GM12892 (cell line): ENCODE measurements around the gene UPB1.

Experiments used
- DNase-seq: peaks from one replicate; pipeline ENCODE4 v3.0.0; 2011; ENCODE audit not compliant: insufficient read length
- FAIRE-seq: peaks from 2 replicates; lab custom pipeline; 2011; peaks lifted over from hg19 to GRCh38; lab: Jason Lieb, UNC
- POLR2A ChIP-seq: IDR thresholded peaks from 2 replicates; pipeline ENCODE4 v1.6.1; 2011; ENCODE audit warnings: low read depth, low read length, control low read depth
- POLR2AphosphoS5 ChIP-seq: IDR thresholded peaks from 2 replicates; pipeline ENCODE4 v1.6.1; 2011; ENCODE audit warnings: low read depth, low read length, control low read depth
- TAF1 ChIP-seq: IDR thresholded peaks from 2 replicates; pipeline ENCODE4 v1.6.1; 2011; ENCODE audit warnings: low read depth, mild to moderate bottlenecking, control low read depth, low read length, borderline replicate concordance

UPB1 gene

GRCh38 chr22:24499706-24500276, 4.7 kb downstream of the UPB1 start:
- TF ChIP-seq POLR2A (no peak), TAF1 (no peak), POLR2AphosphoS5 (no peak)
- DNase-seq = no peak
- FAIRE-seq = no peak

GRCh38 chr22:24500277-24500820, 5.2 kb downstream of the UPB1 start:
- TF ChIP-seq TAF1 (no peak), POLR2AphosphoS5 (no peak), POLR2A (no peak)
- DNase-seq (no peak), FAIRE-seq (no peak)

GRCh38 chr22:24501301-24502005, 6.3 kb downstream of the UPB1 start:
- no peak for DNase-seq
- TF ChIP-seq POLR2A = no peak
- TF ChIP-seq TAF1 = no peak
- no peak for TF ChIP-seq POLR2AphosphoS5
- no peak for FAIRE-seq

GRCh38 chr22:24502034-24502433, 6.9 kb downstream of the UPB1 start:
- DNase-seq (no peak), FAIRE-seq (no peak)
- TF ChIP-seq POLR2A = no peak
- TF ChIP-seq TAF1 = no peak
- TF ChIP-seq POLR2AphosphoS5 = no peak

- DNase-seq = no peak
- TF ChIP-seq TAF1 (no peak), POLR2A (no peak), POLR2AphosphoS5 (no peak)
- no peak for FAIRE-seq
Observed at GRCh38 chr22:24502541-24502940, 7.4 kb downstream of the UPB1 start.

- peak; percentile 61 for DNase-seq
- TF ChIP-seq POLR2AphosphoS5 (no peak), TAF1 (no peak), POLR2A (no peak)
- peak; percentile 92 for FAIRE-seq
Observed at GRCh38 chr22:24503137-24503842, 8.2 kb downstream of the UPB1 start.

- TF ChIP-seq POLR2A (no peak), POLR2AphosphoS5 (no peak), TAF1 (no peak)
- DNase-seq = no peak
- FAIRE-seq = no peak
Observed at GRCh38 chr22:24503843-24504338, 8.8 kb downstream of the UPB1 start.

- DNase-seq = no peak
- TF ChIP-seq TAF1 (no peak), POLR2AphosphoS5 (no peak), POLR2A (no peak)
- FAIRE-seq = no peak
Observed at GRCh38 chr22:24504540-24504939, 9.4 kb downstream of the UPB1 start.

GRCh38 chr22:24504956-24505736, 10.0 kb downstream of the UPB1 start:
- FAIRE-seq = no peak
- TF ChIP-seq POLR2A (no peak), TAF1 (no peak), POLR2AphosphoS5 (no peak)
- DNase-seq = no peak

GRCh38 chr22:24506802-24507438, 11.8 kb downstream of the UPB1 start:
- DNase-seq (no peak), FAIRE-seq (peak; percentile 90)
- TF ChIP-seq POLR2A = no peak
- no peak for TF ChIP-seq TAF1
- no peak for TF ChIP-seq POLR2AphosphoS5
